ENCODE data around the gene CDC34. TPM values are rescaled to one million over a fixed set of nuclear protein-coding genes. Genes with fewer than 3 reads are reported as not detected.

Gene CDC34
- total and polyA plus RNA-seq, 2 experiments from 2014 or later: 207 to 247 TPM

GRCh38 chr19:496986-497385 lies 34.6 kb upstream of the CDC34 start:
- TF ChIP-seq, protein P1, sequence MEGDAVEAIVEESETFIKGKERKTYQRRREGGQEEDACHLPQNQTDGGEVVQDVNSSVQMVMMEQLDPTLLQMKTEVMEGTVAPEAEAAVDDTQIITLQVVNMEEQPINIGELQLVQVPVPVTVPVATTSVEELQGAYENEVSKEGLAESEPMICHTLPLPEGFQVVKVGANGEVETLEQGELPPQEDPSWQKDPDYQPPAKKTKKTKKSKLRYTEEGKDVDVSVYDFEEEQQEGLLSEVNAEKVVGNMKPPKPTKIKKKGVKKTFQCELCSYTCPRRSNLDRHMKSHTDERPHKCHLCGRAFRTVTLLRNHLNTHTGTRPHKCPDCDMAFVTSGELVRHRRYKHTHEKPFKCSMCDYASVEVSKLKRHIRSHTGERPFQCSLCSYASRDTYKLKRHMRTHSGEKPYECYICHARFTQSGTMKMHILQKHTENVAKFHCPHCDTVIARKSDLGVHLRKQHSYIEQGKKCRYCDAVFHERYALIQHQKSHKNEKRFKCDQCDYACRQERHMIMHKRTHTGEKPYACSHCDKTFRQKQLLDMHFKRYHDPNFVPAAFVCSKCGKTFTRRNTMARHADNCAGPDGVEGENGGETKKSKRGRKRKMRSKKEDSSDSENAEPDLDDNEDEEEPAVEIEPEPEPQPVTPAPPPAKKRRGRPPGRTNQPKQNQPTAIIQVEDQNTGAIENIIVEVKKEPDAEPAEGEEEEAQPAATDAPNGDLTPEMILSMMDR (IDR thresholded peaks at IDR 0.05; ENCODE audit: low read depth, low read length): no peak
- Histone ChIP-seq H3K4me1 (ENCODE audit: low read depth) (no peaks in the 10 kb centered on the region), H3K27me3 (peaks cover 50% of the 10 kb centered on the region), H3K36me3 (no peaks in the 10 kb centered on the region), H3K4me3 (no peak overlapping the region), H3K9me3 (ENCODE audit: low read depth) (no peaks in the 10 kb centered on the region), H3K27ac (no peak overlapping the region)
- no peak for DNase-seq (ENCODE audit: low read depth in 1 of 2, low spot score in 1 of 2)

DNA sequence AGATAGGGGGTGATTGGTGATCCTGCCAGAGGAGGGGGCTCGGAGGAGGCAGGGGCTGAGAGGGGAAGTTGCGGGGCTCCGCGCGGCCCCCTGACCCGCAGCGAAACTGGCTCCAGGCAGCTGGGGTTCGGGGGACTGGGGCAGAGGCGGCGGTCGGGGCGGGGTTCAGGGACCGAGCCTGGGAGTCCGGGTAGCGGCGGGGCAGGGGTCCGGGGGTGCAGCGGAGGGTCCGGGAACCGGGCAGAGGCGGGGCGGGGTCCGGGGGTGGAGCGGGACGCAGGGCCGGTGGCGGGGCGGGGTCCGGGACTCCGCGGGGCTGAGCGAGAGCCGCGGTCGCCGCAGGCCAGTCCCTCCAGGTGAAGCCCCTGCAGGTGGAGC lies 34.1 kb upstream of the CDC34 start:
- Histone ChIP-seq H3K36me3 (no peaks in the 10 kb centered on the region), H3K4me1 (ENCODE audit: low read depth) (no peaks in the 10 kb centered on the region), H3K27ac (no peak overlapping the region), H3K9me3 (ENCODE audit: low read depth) (no peaks in the 10 kb centered on the region), H3K27me3 (peaks cover 50% of the 10 kb centered on the region), H3K4me3 (peak overlapping the region; percentile 10)
- TF ChIP-seq, protein P1 (IDR thresholded peaks at IDR 0.05; ENCODE audit: low read depth, low read length): no peak
- DNase-seq (ENCODE audit: low read depth in 1 of 2, low spot score in 1 of 2): no peak

DNA sequence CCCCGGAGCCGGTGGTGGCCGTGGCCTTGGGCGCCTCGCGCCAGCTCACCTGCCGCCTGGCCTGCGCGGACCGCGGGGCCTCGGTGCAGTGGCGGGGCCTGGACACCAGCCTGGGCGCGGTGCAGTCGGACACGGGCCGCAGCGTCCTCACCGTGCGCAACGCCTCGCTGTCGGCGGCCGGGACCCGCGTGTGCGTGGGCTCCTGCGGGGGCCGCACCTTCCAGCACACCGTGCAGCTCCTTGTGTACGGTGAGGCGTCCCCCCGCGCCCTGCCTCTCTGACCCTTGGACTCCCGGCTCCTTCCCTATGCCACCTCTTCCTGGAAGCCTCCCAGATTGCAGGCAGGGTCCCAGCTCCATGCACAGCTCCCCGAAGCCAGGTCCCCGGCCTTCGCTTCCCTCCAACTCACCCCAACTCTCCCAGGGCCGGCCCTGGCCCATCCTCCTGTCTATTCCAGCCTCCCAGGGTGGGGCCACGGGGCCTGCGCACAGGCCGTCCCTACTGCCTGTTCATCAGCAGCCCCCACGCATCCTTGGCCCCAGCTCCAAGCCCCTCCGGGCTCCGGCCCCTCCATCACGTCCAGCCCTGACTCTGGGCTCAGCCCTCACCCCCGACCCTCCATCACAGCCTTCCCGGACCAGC lies 33.6 kb upstream of the CDC34 start:
- TF ChIP-seq, protein P1 (IDR thresholded peaks at IDR 0.05; ENCODE audit: low read depth, low read length): no peak
- peak overlapping the region; percentile 10 for H3K4me3 ChIP-seq
- H3K27me3 ChIP-seq: peaks cover 50% of the 10 kb centered on the region

GRCh38 chr19:498511-498891 lies 33.1 kb upstream of the CDC34 start:
- H3K27me3 ChIP-seq: peaks cover 50% of the 10 kb centered on the region
- H3K4me1 ChIP-seq (ENCODE audit: low read depth): no peaks in the 10 kb centered on the region
- no peak for DNase-seq (ENCODE audit: low read depth in 1 of 2, low spot score in 1 of 2)
- H3K36me3 ChIP-seq: no peaks in the 10 kb centered on the region
- TF ChIP-seq, protein P1 (IDR thresholded peaks at IDR 0.05; ENCODE audit: low read depth, low read length): no peak
- H3K4me3 ChIP-seq: no peak overlapping the region
- H3K27ac ChIP-seq: no peak overlapping the region
- no peaks in the 10 kb centered on the region for H3K9me3 ChIP-seq (ENCODE audit: low read depth)

More for the DNA sequence above, 33.6 kb upstream of the CDC34 start:
- H3K4me1 ChIP-seq (ENCODE audit: low read depth): no peaks in the 10 kb centered on the region
- no peak for DNase-seq (ENCODE audit: low read depth in 1 of 2, low spot score in 1 of 2)
- H3K36me3 ChIP-seq: no peaks in the 10 kb centered on the region
- no peak overlapping the region for H3K27ac ChIP-seq
- H3K9me3 ChIP-seq (ENCODE audit: low read depth): no peaks in the 10 kb centered on the region

- no peaks in the 10 kb centered on the region for H3K36me3 ChIP-seq
- H3K4me3 ChIP-seq: no peak overlapping the region
- no peaks in the 10 kb centered on the region for H3K4me1 ChIP-seq (ENCODE audit: low read depth)
- TF ChIP-seq, protein P1 (IDR thresholded peaks at IDR 0.05; ENCODE audit: low read depth, low read length): no peak
- no peaks in the 10 kb centered on the region for H3K9me3 ChIP-seq (ENCODE audit: low read depth)
- DNase-seq (ENCODE audit: low read depth in 1 of 2, low spot score in 1 of 2): no peak
- H3K27me3 ChIP-seq: peaks cover 50% of the 10 kb centered on the region
- H3K27ac ChIP-seq: no peak overlapping the region
These were observed 32.5 kb upstream of the CDC34 start for GRCh38 chr19:498977-499623.

All from cardiac muscle cell (in vitro differentiated cells and primary cell).